Fibroblast of mammary gland (primary cell): ENCODE data around the gene MS4A6A.

ENCODE experiments used
- DNase-seq: peaks from one replicate; pipeline ENCODE4 v3.0.0-alpha.2; 2010; ENCODE audit warnings: low read depth
- H3K4me3 ChIP-seq: 2 replicates; pipeline ENCODE4 v1.5.1; 2011; ENCODE audit warnings: low read depth, mild to moderate bottlenecking, low read length, moderate library complexity; ENCODE audit not compliant: control insufficient read depth
- CTCF ChIP-seq: conservative IDR thresholded peaks from 2 replicates; pipeline ENCODE4 v1.5.1; 2011; ENCODE audit warnings: low read depth, low read length, inconsistent platforms; ENCODE audit not compliant: control insufficient read depth, insufficient read depth

The MS4A6A gene

GRCh38 chr11:60165538-60165937 is 17.3 kb downstream of the MS4A6A start:
- DNase-seq, result no peak
- no peak for TF ChIP-seq CTCF
- H3K4me3 ChIP-seq, result no peak overlapping the region

- DNase-seq, result no peak
- no peak overlapping the region for H3K4me3 ChIP-seq
- no peak for TF ChIP-seq CTCF
Measured at GRCh38 chr11:60164550-60165075, 18.3 kb downstream of the MS4A6A start.

GRCh38 chr11:60161766-60162165 is 21.1 kb downstream of the MS4A6A start:
- DNase-seq, result no peak
- no peak for TF ChIP-seq CTCF
- H3K4me3 ChIP-seq, result no peak overlapping the region

GRCh38 chr11:60161107-60161506 is 21.8 kb downstream of the MS4A6A start:
- TF ChIP-seq CTCF, result no peak
- H3K4me3 ChIP-seq, result no peak overlapping the region
- no peak for DNase-seq

- DNase-seq, result no peak
- H3K4me3 ChIP-seq, result no peak overlapping the region
- no peak for TF ChIP-seq CTCF
Measured at GRCh38 chr11:60159868-60160267, 23.0 kb downstream of the MS4A6A start.

- no peak for DNase-seq
- TF ChIP-seq CTCF, result no peak
- no peak overlapping the region for H3K4me3 ChIP-seq
Measured at GRCh38 chr11:60159284-60159683, 23.6 kb downstream of the MS4A6A start.

GRCh38 chr11:60158636-60159035 is 24.2 kb downstream of the MS4A6A start:
- no peak overlapping the region for H3K4me3 ChIP-seq
- no peak for DNase-seq
- no peak for TF ChIP-seq CTCF
